ENCODE results near the gene GOPC. TPM values are rescaled to one million over a fixed set of nuclear protein-coding genes. Genes with fewer than 3 reads are reported as not detected.
"Not testable (repeated sequence)": the region's sequence is repeated elsewhere in the genome, so short reads cannot be mapped to it uniquely, and the experiment has no call there.

GOPC gene
- total RNA-seq, 1 donor from 2014 or later, result 33.4 TPM

- peaks cover 5% of the 10 kb centered on the region for H3K36me3 Mint-ChIP-seq (ENCODE audit: unreplicated experiment)
- H3K27ac Mint-ChIP-seq (ENCODE audit: unreplicated experiment), result no peak overlapping the region
- no peak for DNase-seq
- H3K4me3 Mint-ChIP-seq (ENCODE audit: unreplicated experiment), result no peak overlapping the region
- peaks cover 2% of the 10 kb centered on the region for H3K4me1 Mint-ChIP-seq (ENCODE audit: low read depth, unreplicated experiment)
- peaks cover 2% of the 10 kb centered on the region for H3K9me3 Mint-ChIP-seq (ENCODE audit: unreplicated experiment)
- no peaks in the 10 kb centered on the region for H3K27me3 Mint-ChIP-seq (ENCODE audit: unreplicated experiment)
- TF ChIP-seq, protein P1, sequence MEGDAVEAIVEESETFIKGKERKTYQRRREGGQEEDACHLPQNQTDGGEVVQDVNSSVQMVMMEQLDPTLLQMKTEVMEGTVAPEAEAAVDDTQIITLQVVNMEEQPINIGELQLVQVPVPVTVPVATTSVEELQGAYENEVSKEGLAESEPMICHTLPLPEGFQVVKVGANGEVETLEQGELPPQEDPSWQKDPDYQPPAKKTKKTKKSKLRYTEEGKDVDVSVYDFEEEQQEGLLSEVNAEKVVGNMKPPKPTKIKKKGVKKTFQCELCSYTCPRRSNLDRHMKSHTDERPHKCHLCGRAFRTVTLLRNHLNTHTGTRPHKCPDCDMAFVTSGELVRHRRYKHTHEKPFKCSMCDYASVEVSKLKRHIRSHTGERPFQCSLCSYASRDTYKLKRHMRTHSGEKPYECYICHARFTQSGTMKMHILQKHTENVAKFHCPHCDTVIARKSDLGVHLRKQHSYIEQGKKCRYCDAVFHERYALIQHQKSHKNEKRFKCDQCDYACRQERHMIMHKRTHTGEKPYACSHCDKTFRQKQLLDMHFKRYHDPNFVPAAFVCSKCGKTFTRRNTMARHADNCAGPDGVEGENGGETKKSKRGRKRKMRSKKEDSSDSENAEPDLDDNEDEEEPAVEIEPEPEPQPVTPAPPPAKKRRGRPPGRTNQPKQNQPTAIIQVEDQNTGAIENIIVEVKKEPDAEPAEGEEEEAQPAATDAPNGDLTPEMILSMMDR (IDR thresholded peaks at IDR 0.05; ENCODE audit: partially characterized antibody, unreplicated experiment), result no peak
These were observed 80.4 kb downstream of the GOPC start for GRCh38 chr6:117521791-117522502.

DNA sequence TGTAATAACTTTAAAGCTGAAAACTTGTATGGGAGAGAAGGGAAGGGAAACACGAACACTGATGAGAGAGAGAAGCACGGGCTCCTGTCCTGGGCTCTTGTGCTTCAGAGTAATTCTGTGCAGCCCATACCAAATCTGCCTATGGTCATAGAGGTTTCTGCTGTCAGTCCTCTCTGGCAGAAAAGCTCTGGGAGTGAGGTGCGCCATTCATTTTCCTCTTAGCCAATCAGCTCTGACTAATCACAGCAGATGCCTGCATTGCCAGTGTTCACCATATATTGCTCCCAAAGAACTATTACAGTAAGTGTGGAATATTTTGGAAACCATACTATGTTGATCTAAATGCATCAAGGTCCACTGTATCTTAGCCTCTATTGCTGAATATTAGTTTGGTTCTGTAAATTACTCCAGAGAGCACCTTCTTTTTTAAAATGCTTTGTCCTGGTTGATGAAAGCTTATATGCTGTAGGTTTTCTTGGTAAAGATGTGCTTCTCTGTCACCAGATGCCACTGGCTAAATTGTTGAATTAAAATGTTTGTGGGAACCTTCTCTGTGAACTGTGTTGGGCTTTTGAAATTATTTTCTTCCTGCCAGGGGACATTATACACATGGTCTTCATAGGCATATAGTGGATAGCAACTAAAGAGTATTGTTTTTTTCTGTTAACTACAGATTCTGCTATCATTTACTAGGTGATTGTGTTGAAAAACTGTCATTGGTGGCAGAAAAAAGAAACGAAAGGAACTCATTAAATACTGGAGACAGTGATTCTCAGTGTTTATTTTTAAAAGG, 81.5 kb downstream of the GOPC start:
- H3K27me3 Mint-ChIP-seq (ENCODE audit: unreplicated experiment), result no peaks in the 10 kb centered on the region
- peaks cover 2% of the 10 kb centered on the region for H3K9me3 Mint-ChIP-seq (ENCODE audit: unreplicated experiment)
- TF ChIP-seq, protein P1 (IDR thresholded peaks at IDR 0.05; ENCODE audit: partially characterized antibody, unreplicated experiment), result no peak
- no peak for DNase-seq
- H3K4me1 Mint-ChIP-seq (ENCODE audit: low read depth, unreplicated experiment), result peaks cover 2% of the 10 kb centered on the region
- no peak overlapping the region for H3K27ac Mint-ChIP-seq (ENCODE audit: unreplicated experiment)
- no peak overlapping the region for H3K4me3 Mint-ChIP-seq (ENCODE audit: unreplicated experiment)
- peaks cover 5% of the 10 kb centered on the region for H3K36me3 Mint-ChIP-seq (ENCODE audit: unreplicated experiment)

DNA sequence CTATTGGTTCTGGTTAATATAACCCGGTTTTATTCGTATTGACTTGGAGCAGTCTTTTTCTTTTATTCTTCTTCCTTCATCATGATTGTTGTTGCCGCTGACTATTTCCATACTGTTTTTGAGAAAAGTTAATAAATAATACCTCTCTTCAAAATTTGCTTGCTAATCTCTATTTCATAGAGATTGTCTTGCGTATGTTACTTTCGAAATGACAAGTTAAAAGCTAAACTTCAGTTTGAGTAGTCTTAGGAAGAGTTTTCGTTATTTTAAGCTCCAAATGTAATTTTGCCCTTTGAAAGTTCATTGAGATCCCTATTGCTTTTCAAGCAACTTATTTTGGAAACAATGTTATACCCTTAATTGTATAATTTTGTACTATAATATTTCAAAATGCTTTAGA, 83.4 kb downstream of the GOPC start:
- H3K27ac Mint-ChIP-seq (ENCODE audit: unreplicated experiment), result no peak overlapping the region
- H3K9me3 Mint-ChIP-seq (ENCODE audit: unreplicated experiment), result no peaks in the 10 kb centered on the region
- H3K27me3 Mint-ChIP-seq (ENCODE audit: unreplicated experiment), result no peaks in the 10 kb centered on the region
- peaks cover 2% of the 10 kb centered on the region for H3K4me1 Mint-ChIP-seq (ENCODE audit: low read depth, unreplicated experiment)
- TF ChIP-seq, protein P1 (IDR thresholded peaks at IDR 0.05; ENCODE audit: partially characterized antibody, unreplicated experiment), result no peak
- H3K36me3 Mint-ChIP-seq (ENCODE audit: unreplicated experiment), result peaks cover 5% of the 10 kb centered on the region
- DNase-seq, result no peak
- no peak overlapping the region for H3K4me3 Mint-ChIP-seq (ENCODE audit: unreplicated experiment)

DNA sequence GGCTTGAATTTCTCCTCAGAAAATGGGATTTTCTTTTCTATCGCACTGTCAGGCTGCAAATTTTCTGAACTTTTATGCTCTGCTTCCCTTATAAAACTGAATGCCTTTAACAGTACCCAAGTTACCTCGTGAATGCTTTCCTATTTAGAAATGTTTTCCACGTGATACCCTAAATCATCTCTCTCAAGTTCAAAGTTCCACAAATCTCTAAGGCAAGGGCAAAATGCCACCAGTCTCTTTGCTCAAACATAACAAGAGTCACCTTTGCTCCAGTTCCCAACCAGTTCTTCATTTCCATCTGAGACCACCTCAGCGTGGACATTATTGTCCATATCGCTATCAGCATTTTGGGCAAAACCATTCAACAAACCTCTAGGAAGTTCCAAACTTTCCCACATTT, 84.3 kb downstream of the GOPC start:
- not testable (repeated sequence) for H3K9me3 Mint-ChIP-seq (ENCODE audit: unreplicated experiment); H3K27ac Mint-ChIP-seq (ENCODE audit: unreplicated experiment); H3K36me3 Mint-ChIP-seq (ENCODE audit: unreplicated experiment); H3K4me3 Mint-ChIP-seq (ENCODE audit: unreplicated experiment); H3K4me1 Mint-ChIP-seq (ENCODE audit: low read depth, unreplicated experiment); H3K27me3 Mint-ChIP-seq (ENCODE audit: unreplicated experiment); DNase-seq

- H3K27me3 Mint-ChIP-seq (ENCODE audit: unreplicated experiment), result no peaks in the 10 kb centered on the region
- peaks cover 21% of the 10 kb centered on the region for H3K4me1 Mint-ChIP-seq (ENCODE audit: low read depth, unreplicated experiment)
- DNase-seq, result no peak
- no peak overlapping the region for H3K27ac Mint-ChIP-seq (ENCODE audit: unreplicated experiment)
- peaks cover 1% of the 10 kb centered on the region for H3K9me3 Mint-ChIP-seq (ENCODE audit: unreplicated experiment)
- TF ChIP-seq, protein P1 (IDR thresholded peaks at IDR 0.05; ENCODE audit: partially characterized antibody, unreplicated experiment), result no peak
- peaks cover 5% of the 10 kb centered on the region for H3K36me3 Mint-ChIP-seq (ENCODE audit: unreplicated experiment)
- no peak overlapping the region for H3K4me3 Mint-ChIP-seq (ENCODE audit: unreplicated experiment)
These were observed 87.0 kb downstream of the GOPC start for GRCh38 chr6:117515326-117515725.

All from glutamatergic neuron (in vitro differentiated cells).